Neural crest cell (in vitro differentiated cells): Measurements from ENCODE around the gene DCTN5. TPM values are rescaled to one million over a fixed set of nuclear protein-coding genes. Genes with fewer than 3 reads are reported as not detected.
A peak's percentile ranks its signal among the peaks of the same experiment; 100 is the strongest.

Source experiments
- DNase-seq: peaks from one replicate; pipeline ENCODE4 v3.0.0; 2021; ENCODE audit warnings: low read depth, mixed read lengths, low spot score
- H3K27ac Mint-ChIP-seq: one replicate; pipeline ENCODE4 v1.8.0; 2021; ENCODE audit warnings: mild to moderate bottlenecking, mixed read lengths; ENCODE audit not compliant: unreplicated experiment
- H3K27me3 Mint-ChIP-seq: 2 replicates; pipeline ENCODE4 v1.8.0; 2021; ENCODE audit warnings: low read depth, mild to moderate bottlenecking, mixed read lengths
- H3K36me3 Mint-ChIP-seq: 2 replicates; pipeline ENCODE4 v1.8.0; 2021; ENCODE audit warnings: low read depth, mild to moderate bottlenecking, mixed read lengths
- H3K4me1 Mint-ChIP-seq: 2 replicates; pipeline ENCODE4 v1.8.0; 2021; ENCODE audit warnings: mixed read lengths
- H3K4me3 Mint-ChIP-seq: one replicate; pipeline ENCODE4 v1.8.0; 2021; ENCODE audit warnings: mild to moderate bottlenecking, mixed read lengths
- H3K9me3 Mint-ChIP-seq: 2 replicates; pipeline ENCODE4 v1.8.0; 2021; ENCODE audit warnings: mixed read lengths
- CTCF ChIP-seq: fragments of 200-600 bp; sonication (generic); conservative IDR thresholded peaks from 2 replicates; pipeline ENCODE4 v1.5.0; 2021; ENCODE audit warnings: antibody characterized with exemption, mild to moderate bottlenecking
- long read RNA-seq: library from polyadenylated mRNA; unstranded; transcript quantifications from one replicate; pipeline ENCODE4 v2.0.0, GENCODE V29; 2020
- total RNA-seq: library from RNA; stranded (reverse); gene quantifications from 2 replicates; pipeline ENCODE4 v1.2.1, GENCODE V29; 2021

DCTN5 gene
- 95.7 and 96.7 TPM in 2 replicates for total RNA-seq
- long read RNA-seq, full-length matches to known transcripts, result 190 of 209 reads
- long read RNA-seq, partial matches to known transcripts, result 4 of 209 reads
- long read RNA-seq, other reads (novel, unspliced or antisense), result 15 of 209 reads

- H3K27ac Mint-ChIP-seq, result peak within 1 kb of the TSS; percentile 99
- H3K4me1 Mint-ChIP-seq, result peaks cover 29% of the 10 kb centered on the region
- TF ChIP-seq CTCF, result no peak
- no peaks in the 10 kb centered on the region for H3K27me3 Mint-ChIP-seq
- H3K36me3 Mint-ChIP-seq, result peaks cover 10% of the 10 kb centered on the region
- peak; percentile 80 for DNase-seq
- peak within 1 kb of the TSS; percentile 100 for H3K4me3 Mint-ChIP-seq
- H3K9me3 Mint-ChIP-seq, result no peaks in the 10 kb centered on the region
These were observed at the start of gene DCTN5, which contains the start of gene PALB2 for GRCh38 chr16:23640931-23641765. Gene DCTN5 (plus strand): TSS chr16:23641466. CDS start chr16:23641543, 77 bp downstream. Gene PALB2 (minus strand): TSS chr16:23641310. CDS start chr16:23641157, 153 bp downstream.

GRCh38 chr16:23594186-23594585 lies 47.1 kb upstream of the DCTN5 start:
- peaks cover 11% of the 10 kb centered on the region for H3K4me1 Mint-ChIP-seq
- no peak for DNase-seq
- H3K9me3 Mint-ChIP-seq, result no peaks in the 10 kb centered on the region
- H3K4me3 Mint-ChIP-seq, result no peak overlapping the region
- H3K27me3 Mint-ChIP-seq, result no peaks in the 10 kb centered on the region
- H3K27ac Mint-ChIP-seq, result no peak overlapping the region
- no peak for TF ChIP-seq CTCF
- H3K36me3 Mint-ChIP-seq, result peaks cover 11% of the 10 kb centered on the region

GRCh38 chr16:23595246-23595950 lies 45.9 kb upstream of the DCTN5 start:
- H3K4me1 Mint-ChIP-seq, result peaks cover 11% of the 10 kb centered on the region
- TF ChIP-seq CTCF, result no peak
- DNase-seq, result peak; percentile 10

GRCh38 chr16:23595951-23596720 lies 45.1 kb upstream of the DCTN5 start, which contains the start of gene NDUFAB1:
Gene NDUFAB1 (minus strand): TSS chr16:23596316. CDS start chr16:23596290, 26 bp downstream.
- Mint-ChIP-seq H3K27ac (peak within 1 kb of the TSS; percentile 67), H3K36me3 (peaks cover 8% of the 10 kb centered on the region), H3K9me3 (no peaks in the 10 kb centered on the region), H3K4me3 (peak within 1 kb of the TSS; percentile 93), H3K4me1 (peaks cover 11% of the 10 kb centered on the region), H3K27me3 (no peaks in the 10 kb centered on the region)
- peak; percentile 99 for TF ChIP-seq CTCF
- peak; percentile 88 for DNase-seq

More at GRCh38 chr16:23595246-23595950, 45.9 kb upstream of the DCTN5 start:
- Mint-ChIP-seq H3K36me3 (peaks cover 8% of the 10 kb centered on the region), H3K4me3 (peak overlapping the region; percentile 93), H3K27me3 (no peaks in the 10 kb centered on the region), H3K9me3 (no peaks in the 10 kb centered on the region), H3K27ac (peak overlapping the region; percentile 43)
